Subcutaneous abdominal adipose tissue (tissue), 5 donors: Measurements from ENCODE around the gene SFTPB.
A peak's percentile ranks its signal among the peaks of the same experiment; 100 is the strongest.
"Not testable (repeated sequence)": the region's sequence is repeated elsewhere in the genome, so short reads cannot be mapped to it uniquely, and the experiment has no call there.

Experiments
- H3K27ac ChIP-seq: one replicate; pipeline ENCODE4 v1.7.0; 2013; ENCODE audit warnings: low read depth, mild to moderate bottlenecking, inconsistent platforms, low read length, moderate library complexity
- H3K27me3 ChIP-seq, 5 donors: one replicate each; pipeline ENCODE4 v1.7.0; 2013; ENCODE audit warnings: low read length in 5 of 5, inconsistent platforms in 1 of 5; ENCODE audit not compliant: control insufficient read depth in 5 of 5, insufficient read depth in 4 of 5
- H3K36me3 ChIP-seq, 5 donors: one replicate each; pipeline ENCODE4 v1.7.0; 2013; ENCODE audit warnings: low read length in 5 of 5; ENCODE audit not compliant: control insufficient read depth in 5 of 5, insufficient read depth in 5 of 5
- H3K4me1 ChIP-seq, 5 donors: one replicate each; pipeline ENCODE4 v1.7.0; 2013; ENCODE audit warnings: low read length in 5 of 5, mild to moderate bottlenecking in 3 of 5, moderate library complexity in 1 of 5; ENCODE audit not compliant: control insufficient read depth in 5 of 5, insufficient read depth in 5 of 5
- H3K4me3 ChIP-seq, 5 donors: one replicate each; pipeline ENCODE4 v1.7.0; 2013; ENCODE audit warnings: low read length in 5 of 5, low read depth in 1 of 5
- H3K9ac ChIP-seq, 5 donors: one replicate each; pipeline ENCODE4 v1.7.0; 2013; ENCODE audit warnings: low read length in 5 of 5, mild to moderate bottlenecking in 4 of 5, moderate library complexity in 3 of 5
- H3K9me3 ChIP-seq, 5 donors: one replicate each; pipeline ENCODE4 v1.7.0; 2013; ENCODE audit warnings: low read length in 5 of 5; ENCODE audit not compliant: control insufficient read depth in 5 of 5
- donor health status: healthy.
- donor health status: healthy.
- donor health status: healthy.
- donor health status: healthy.
- donor health status: healthy.

The SFTPB gene

GRCh38 chr2:85668009-85668856, at the start of gene SFTPB:
Gene SFTPB, minus strand, starts transcription at chr2:85668199. Its CDS starts 16 bp downstream, at chr2:85668183.
- Histone ChIP-seq H3K27ac (no peak within 1 kb of the TSS), H3K4me3 (no peak within 1 kb of the TSS)

DNA sequence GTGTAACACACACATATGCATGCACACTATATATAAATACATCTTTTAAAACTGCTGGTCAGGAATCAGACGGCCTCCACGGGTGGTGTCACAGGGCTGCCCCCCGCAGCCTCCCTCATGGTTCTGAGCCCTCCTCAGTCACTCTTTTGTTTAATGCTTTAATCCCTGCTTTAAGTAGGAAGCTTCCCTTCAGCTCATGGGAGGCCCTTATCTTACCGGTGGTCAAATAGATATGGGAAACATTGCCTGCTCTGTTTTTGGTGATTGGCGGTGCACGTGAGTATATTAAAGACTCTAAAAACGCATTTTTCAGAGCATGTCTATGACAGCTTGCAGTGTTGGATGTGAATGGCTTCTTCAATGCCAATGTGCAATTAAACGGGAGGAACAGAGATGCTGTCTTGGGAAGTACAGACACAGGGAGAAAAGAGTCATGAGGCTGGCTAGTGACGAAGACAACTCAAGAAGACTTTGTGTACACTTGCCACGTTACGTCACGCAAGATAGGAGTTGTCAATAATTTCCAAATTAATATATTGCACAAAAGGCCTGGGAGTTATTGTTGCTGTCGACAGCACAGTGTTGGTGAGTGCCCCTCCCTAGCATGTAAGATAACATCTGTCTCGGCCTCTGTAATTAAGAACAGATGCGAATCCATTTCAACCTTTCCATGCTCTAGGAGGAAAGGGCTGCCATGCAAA, 49.5 kb upstream of the SFTPB start:
- H3K4me3 ChIP-seq = no peak overlapping the region
- no peaks in the 10 kb centered on the region for H3K27me3 ChIP-seq
- no peaks in the 10 kb centered on the region for H3K36me3 ChIP-seq
- peaks cover 5 to 27% (median 24%) of the 10 kb centered on the region in 5 donors for H3K4me1 ChIP-seq
- no peak overlapping the region for H3K9ac ChIP-seq
- no peaks in the 10 kb centered on the region for H3K9me3 ChIP-seq
- H3K27ac ChIP-seq = no peak overlapping the region

More at GRCh38 chr2:85668009-85668856, at the start of gene SFTPB:
- peaks cover 0 to 26% (median 9%) of the 10 kb centered on the region in 5 donors for H3K4me1 ChIP-seq
- no peaks in the 10 kb centered on the region for H3K27me3 ChIP-seq
- no peaks in the 10 kb centered on the region for H3K9me3 ChIP-seq
- H3K9ac ChIP-seq = no peak within 1 kb of the TSS
- no peaks in the 10 kb centered on the region for H3K36me3 ChIP-seq

- Histone ChIP-seq H3K9ac (no peak overlapping the region), H3K27me3 (no peaks in the 10 kb centered on the region), H3K4me1 (peaks cover 5 to 37% (median 28%) of the 10 kb centered on the region in 5 donors), H3K9me3 (no peaks in the 10 kb centered on the region), H3K36me3 (no peaks in the 10 kb centered on the region), H3K4me3 (no peak overlapping the region), H3K27ac (no peak overlapping the region)
Measured at GRCh38 chr2:85716346-85716914, 48.4 kb upstream of the SFTPB start.

DNA sequence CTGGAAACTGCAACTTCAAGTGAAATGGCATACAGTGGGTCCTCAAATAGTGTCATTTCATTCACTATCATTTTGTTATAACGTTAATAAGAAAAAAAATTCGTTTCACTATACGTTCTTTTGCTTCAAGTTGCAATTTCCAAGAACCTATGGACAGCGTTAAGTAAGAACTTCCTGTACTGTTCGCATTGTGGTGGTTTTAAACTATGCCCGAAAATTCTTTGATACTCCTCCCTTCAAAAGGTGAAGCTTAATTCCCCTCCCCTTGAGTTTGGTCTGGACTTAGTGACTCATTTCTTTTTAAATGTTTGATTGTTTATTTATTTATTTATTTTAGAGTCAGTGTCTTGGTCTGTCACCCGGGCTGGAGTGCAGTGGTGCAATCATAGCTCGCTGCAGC, 46.8 kb upstream of the SFTPB start:
- no peak overlapping the region for H3K4me3 ChIP-seq
- peaks cover 9 to 52% (median 44%) of the 10 kb centered on the region in 5 donors for H3K4me1 ChIP-seq
- H3K9me3 ChIP-seq = no peaks in the 10 kb centered on the region
- H3K27me3 ChIP-seq = no peaks in the 10 kb centered on the region
- H3K27ac ChIP-seq = no peak overlapping the region
- no peak overlapping the region for H3K9ac ChIP-seq
- H3K36me3 ChIP-seq = no peaks in the 10 kb centered on the region

DNA sequence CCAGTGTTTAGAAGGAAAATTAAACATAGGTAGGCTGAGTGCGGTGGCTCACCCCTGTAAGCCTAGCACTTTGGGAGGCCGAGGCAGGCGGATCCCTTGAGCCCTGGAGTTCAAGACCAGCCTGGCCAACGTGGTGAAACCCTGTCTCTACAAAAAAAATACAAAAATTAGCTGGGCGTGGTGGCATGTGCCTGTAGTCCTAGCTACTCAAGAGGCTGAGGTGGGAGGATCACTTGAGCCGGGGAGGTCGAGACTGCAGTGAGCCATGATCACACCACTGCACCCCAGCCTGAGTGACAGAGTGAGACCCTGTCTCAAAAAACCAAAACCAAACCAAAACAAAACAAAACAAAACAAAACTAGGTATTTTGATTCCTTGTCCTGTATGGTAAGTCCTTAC, 46.4 kb upstream of the SFTPB start:
- H3K9me3 ChIP-seq, H3K9ac ChIP-seq, H3K36me3 ChIP-seq, H3K27me3 ChIP-seq, H3K4me3 ChIP-seq, H3K27ac ChIP-seq: not testable (repeated sequence)
- H3K4me1 ChIP-seq = peaks cover 9 to 52% (median 48%) of the 10 kb centered on the region in 5 donors

DNA sequence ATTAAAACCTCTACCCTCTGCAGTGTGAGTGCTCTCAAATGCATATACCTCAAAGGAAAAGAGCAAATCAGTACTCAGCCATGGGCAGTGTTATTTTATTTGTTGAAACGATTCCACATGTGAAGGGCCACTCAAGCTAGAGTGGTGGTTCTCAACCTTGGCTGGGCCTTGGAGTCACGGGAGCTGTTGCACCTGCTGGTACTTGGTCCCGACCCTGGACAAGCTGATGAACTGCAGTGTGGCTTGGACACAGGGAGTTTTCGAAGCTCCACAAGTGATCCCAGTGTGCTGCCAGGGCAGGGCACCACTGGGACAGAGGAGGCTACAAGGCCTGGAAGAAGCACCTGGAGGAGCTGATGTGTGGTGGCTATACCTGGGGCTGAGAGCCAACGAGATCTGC, 45.8 kb upstream of the SFTPB start:
- peaks cover 9 to 55% (median 46%) of the 10 kb centered on the region in 5 donors for H3K4me1 ChIP-seq
- H3K9ac ChIP-seq = peak overlapping the region in 1 of 5 donors; percentile 21
- no peaks in the 10 kb centered on the region for H3K36me3 ChIP-seq
- no peaks in the 10 kb centered on the region for H3K27me3 ChIP-seq
- H3K9me3 ChIP-seq = no peaks in the 10 kb centered on the region
- H3K27ac ChIP-seq = peak overlapping the region; percentile 24
- no peak overlapping the region for H3K4me3 ChIP-seq

- peaks cover 9 to 60% (median 50%) of the 10 kb centered on the region in 5 donors for H3K4me1 ChIP-seq
- peak overlapping the region; percentile 68 for H3K27ac ChIP-seq
- peak overlapping the region in 3 of 5 donors; percentile 43 to 53 (median 50) for H3K9ac ChIP-seq
- no peaks in the 10 kb centered on the region for H3K9me3 ChIP-seq
- no peaks in the 10 kb centered on the region for H3K27me3 ChIP-seq
- H3K4me3 ChIP-seq = no peak overlapping the region
- H3K36me3 ChIP-seq = no peaks in the 10 kb centered on the region
Measured at GRCh38 chr2:85712849-85713612, 45.0 kb upstream of the SFTPB start.

DNA sequence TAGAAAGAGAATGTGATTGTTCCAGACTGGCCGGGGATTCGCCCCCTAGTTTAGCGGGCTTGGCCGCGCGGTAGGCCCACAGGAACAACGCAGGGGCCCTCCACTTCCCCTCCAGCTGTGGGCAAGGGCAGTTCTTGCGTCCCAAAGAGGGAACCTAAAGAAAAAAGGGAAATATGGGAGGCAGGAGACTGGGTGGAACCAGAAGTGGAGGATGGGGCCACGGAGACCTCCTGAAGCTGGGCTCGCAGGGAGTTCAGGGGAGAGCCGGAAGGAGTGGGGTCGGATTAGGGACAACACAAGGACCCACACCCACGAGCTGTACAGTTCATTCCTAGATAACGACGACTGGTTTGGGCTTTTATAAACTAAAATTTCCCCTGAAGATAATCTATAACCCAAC, 44.3 kb upstream of the SFTPB start:
- no peaks in the 10 kb centered on the region for H3K27me3 ChIP-seq
- no peaks in the 10 kb centered on the region for H3K36me3 ChIP-seq
- H3K27ac ChIP-seq = peak overlapping the region; percentile 68
- peak overlapping the region in 2 of 5 donors; percentile 50 to 53 for H3K9ac ChIP-seq
- no peak overlapping the region for H3K4me3 ChIP-seq
- H3K9me3 ChIP-seq = no peaks in the 10 kb centered on the region
- peaks cover 10 to 67% (median 52%) of the 10 kb centered on the region in 5 donors for H3K4me1 ChIP-seq

DNA sequence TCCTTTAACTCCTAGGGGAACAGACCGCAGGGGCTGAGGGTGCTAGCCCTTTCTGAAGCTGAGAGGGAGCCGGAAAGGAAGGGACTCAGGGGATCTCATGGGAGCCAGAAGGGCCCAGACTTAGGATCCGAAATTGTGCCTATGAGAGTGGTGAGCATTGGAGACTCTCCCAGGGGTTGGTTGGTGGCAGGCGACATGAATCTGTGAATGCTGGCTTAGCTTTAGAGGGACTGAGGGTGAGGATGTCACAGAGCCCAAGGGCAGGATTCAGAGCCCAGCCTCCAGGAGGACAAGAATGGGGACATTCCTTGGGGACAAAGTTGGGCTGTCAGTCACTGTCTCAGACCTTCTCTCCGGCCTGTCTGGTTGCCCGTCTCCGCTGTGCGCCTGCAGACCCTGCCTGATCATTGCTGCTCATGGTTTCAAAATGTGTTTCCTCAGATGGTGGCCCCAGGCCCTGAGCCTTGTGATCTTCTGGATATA, 43.6 kb upstream of the SFTPB start:
- H3K36me3 ChIP-seq = no peaks in the 10 kb centered on the region
- H3K27ac ChIP-seq = peak overlapping the region; percentile 68
- peak overlapping the region in 2 of 5 donors; percentile 38 to 65 for H3K9ac ChIP-seq
- H3K4me1 ChIP-seq = peaks cover 11 to 74% (median 59%) of the 10 kb centered on the region in 5 donors
- peak overlapping the region in 2 of 5 donors; percentile 16 to 32 for H3K4me3 ChIP-seq
- H3K27me3 ChIP-seq = no peaks in the 10 kb centered on the region
- no peaks in the 10 kb centered on the region for H3K9me3 ChIP-seq
